Endothelial cell of umbilical vein (primary cell): ENCODE measurements around the gene ABHD13. TPM values are rescaled to one million over a fixed set of nuclear protein-coding genes. Genes with fewer than 3 reads are reported as not detected.

Source experiments
- BruUV-seq: library from RNA; stranded (reverse); fragments of 400-500 nt; replicated peaks from 2 replicates; lab custom pipeline; 2021; lab: Mats Ljungman, UMichigan
- CTCF ChIA-PET: fragments of 300-600, 350-600 bp; sonication (Branson Sonifier 250); formaldehyde crosslinking; loops from one replicate; lab custom pipeline; 2021; ENCODE audit warnings: antibody characterized with exemption, inconsistent platforms; lab: Charles Lee
- POLR2A ChIA-PET: fragments of 300-600, 350-600 bp; sonication (Branson Sonifier 250); formaldehyde crosslinking; loops from one replicate; lab custom pipeline; 2021; ENCODE audit warnings: antibody characterized with exemption, inconsistent platforms; lab: Charles Lee
- DNase-seq: peaks from one replicate; pipeline ENCODE4 v3.0.0-alpha.2; 2011; ENCODE audit warnings: low read depth, low spot score
- FAIRE-seq: peaks from 2 replicates; lab custom pipeline; 2011; peaks lifted over from hg19 to GRCh38; lab: Jason Lieb, UNC
- H2AFZ ChIP-seq: 2 replicates; pipeline ENCODE4 v1.6.0; 2012; ENCODE audit warnings: low read depth, low read length, control low read depth, inconsistent platforms
- H3K27ac ChIP-seq: 2 replicates; pipeline ENCODE4 v1.5.1; 2011; ENCODE audit warnings: low read depth, mild to moderate bottlenecking, control low read depth, low read length, moderate library complexity; ENCODE audit not compliant: insufficient read depth
- H3K27me3 ChIP-seq, 2 experiments: 2 replicates each; pipeline versions ENCODE4 v1.6.0 to v1.6.1; 2011; ENCODE audit warnings: low read length in 2 of 2, mixed read lengths in 1 of 2; ENCODE audit not compliant: control insufficient read depth in 2 of 2, insufficient read depth in 2 of 2
- H3K36me3 ChIP-seq, 2 experiments: 2 replicates in 1 of 2; 3 replicates in 1 of 2; pipeline ENCODE4 v1.5.1; 2011; ENCODE audit warnings: low read length in 2 of 2, mild to moderate bottlenecking in 1 of 2, moderate library complexity in 1 of 2; ENCODE audit not compliant: control insufficient read depth in 2 of 2, insufficient read depth in 2 of 2; ENCODE audit errors: extremely low read depth in 1 of 2
- H3K4me1 ChIP-seq: 3 replicates; pipeline ENCODE4 v1.5.1; 2011; ENCODE audit warnings: mild to moderate bottlenecking, low read length; ENCODE audit not compliant: control insufficient read depth, insufficient read depth; ENCODE audit errors: extremely low read depth
- H3K4me2 ChIP-seq: 2 replicates; pipeline ENCODE4 v1.6.1; 2011; ENCODE audit warnings: low read length, control low read depth, mixed read lengths; ENCODE audit not compliant: insufficient read depth
- H3K4me3 ChIP-seq, 3 experiments: fragments of 200-600 bp in 1 of 3; sonication (generic), shearing (Covaris generic) in 1 of 3; replicated peaks in 1 of 3; 2 replicates each; pipeline ENCODE4 v1.5.1; 2011 to 2016; ENCODE audit warnings: control low read depth in 3 of 3, low read length in 3 of 3, mild to moderate bottlenecking in 2 of 3, inconsistent platforms in 1 of 3, low read depth in 1 of 3, moderate library complexity in 1 of 3; ENCODE audit not compliant: insufficient read depth in 1 of 3
- H3K79me2 ChIP-seq: 2 replicates; pipeline ENCODE4 v1.6.0; 2012; ENCODE audit warnings: low read length, inconsistent platforms; ENCODE audit not compliant: control insufficient read depth, insufficient read depth
- H3K9ac ChIP-seq: replicated peaks from 2 replicates; pipeline ENCODE3; 2011; ENCODE audit warnings: low read length, control low read depth; ENCODE audit not compliant: insufficient read depth; ENCODE audit errors: extremely low read depth
- H3K9me1 ChIP-seq: replicated peaks from 3 replicates; pipeline ENCODE4 v1.6.0; 2011; ENCODE audit warnings: mild to moderate bottlenecking, low read length; ENCODE audit not compliant: control insufficient read depth, insufficient read depth; ENCODE audit errors: extremely low read depth
- H3K9me3 ChIP-seq: replicated peaks from 2 replicates; pipeline ENCODE4 v1.5.1; 2012; ENCODE audit warnings: low read length, inconsistent platforms; ENCODE audit not compliant: control insufficient read depth, insufficient read depth
- H4K20me1 ChIP-seq: replicated peaks from 2 replicates; pipeline ENCODE3; 2011; ENCODE audit warnings: mild to moderate bottlenecking, low read length; ENCODE audit not compliant: control insufficient read depth, insufficient read depth; ENCODE audit errors: extremely low read depth
- EZH2 ChIP-seq: IDR thresholded peaks from 2 replicates; pipeline ENCODE4 v1.6.1; 2012; ENCODE audit warnings: borderline replicate concordance, low read depth, mild to moderate bottlenecking, moderate library complexity, low read length, inconsistent platforms; ENCODE audit not compliant: severe bottlenecking
- FOS ChIP-seq: IDR thresholded peaks from 2 replicates; pipeline ENCODE4 v1.6.1; 2011; ENCODE audit warnings: mild to moderate bottlenecking, low read length, moderate library complexity, borderline replicate concordance; ENCODE audit not compliant: insufficient read depth
- GATA2 ChIP-seq: IDR thresholded peaks from 2 replicates; pipeline ENCODE4 v1.7.0; 2011; ENCODE audit warnings: low read depth, mild to moderate bottlenecking, moderate library complexity, mixed read lengths, low read length; ENCODE audit not compliant: insufficient read length, insufficient read depth
- JUN ChIP-seq: IDR thresholded peaks from 2 replicates; pipeline ENCODE4 v1.6.1; 2011; ENCODE audit warnings: borderline replicate concordance, low read depth; ENCODE audit not compliant: insufficient read length, insufficient read depth
- MYC ChIP-seq: IDR thresholded peaks from one replicate; pipeline ENCODE4 v1.6.1; 2011; ENCODE audit warnings: mild to moderate bottlenecking, low read depth, low read length
- POLR2A ChIP-seq: IDR thresholded peaks from 2 replicates; pipeline ENCODE4 v1.6.1; 2012; ENCODE audit warnings: low read depth, mild to moderate bottlenecking, control low read depth, low read length
- POLR2AphosphoS5 ChIP-seq: IDR thresholded peaks from 2 replicates; pipeline ENCODE4 v1.6.1; 2012; ENCODE audit warnings: low read depth, mild to moderate bottlenecking, control low read depth, low read length, moderate library complexity; ENCODE audit not compliant: insufficient read depth
- dilution Hi-C: fragments of 300-500 bp; cut with MboI; formaldehyde crosslinking; loops from one replicate; pipeline ENCODE4 v1.15.0; 2019; ENCODE audit warnings: low sequenced_read_pairs; ENCODE audit not compliant: extremely low pct_ligation_motif_present
- intact Hi-C: fragments of 100-400 bp; cut with micrococcal nuclease; formaldehyde crosslinking; loops from one replicate; pipeline ENCODE4 v1.10.0; 2022
- polyA plus RNA-seq, 4 experiments: library from polyadenylated mRNA; depleted of rRNA in 3 of 4; stranded (reverse) in 3 of 4; unstranded in 1 of 4; fragments of >200 nt; gene quantifications; 2 replicates each; pipeline versions ENCODE4 v1.2.1 to v1.2.3, GENCODE V29; 2011 to 2012; ENCODE audit warnings: missing spikeins in 1 of 4
- total RNA-seq: library from RNA; stranded (reverse); gene quantifications from 2 replicates; pipeline ENCODE4 v1.2.3, GENCODE V29; 2021
- TF ChIP-seq, protein P1 (sequence below): IDR thresholded peaks from 2 replicates; pipeline ENCODE4 v1.6.1; 2011; ENCODE audit not compliant: insufficient read depth, insufficient read length
- TF ChIP-seq, protein P2 (sequence below), 2 donors: IDR thresholded peaks; 1 replicate in 1 of 2; 2 replicates in 1 of 2; pipeline ENCODE4 v1.5.1; 2011; ENCODE audit warnings: low read length in 2 of 2, mild to moderate bottlenecking in 2 of 2, moderate library complexity in 2 of 2, control low read depth in 1 of 2, inconsistent platforms in 1 of 2, low read depth in 1 of 2; ENCODE audit not compliant: insufficient read depth in 1 of 2; ENCODE audit errors: extremely low read depth in 1 of 2

Gene ABHD13
- total and polyA plus RNA-seq, 2 donors (not counting 3 experiments of a cell fraction or from before 2014, with no cell fraction given): 3.9 to 7.2 TPM

- no TSS peak for BruUV-seq
- intact Hi-C loops (no loop called here), dilution Hi-C loops (no loop called here)
- no peak overlapping the region for H3K27ac ChIP-seq
- TF ChIP-seq, protein P1, sequence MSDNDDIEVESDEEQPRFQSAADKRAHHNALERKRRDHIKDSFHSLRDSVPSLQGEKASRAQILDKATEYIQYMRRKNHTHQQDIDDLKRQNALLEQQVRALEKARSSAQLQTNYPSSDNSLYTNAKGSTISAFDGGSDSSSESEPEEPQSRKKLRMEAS: no peak
- TF ChIP-seq JUN: no peak
- no peak for TF ChIP-seq GATA2
- TF ChIP-seq, protein P2, sequence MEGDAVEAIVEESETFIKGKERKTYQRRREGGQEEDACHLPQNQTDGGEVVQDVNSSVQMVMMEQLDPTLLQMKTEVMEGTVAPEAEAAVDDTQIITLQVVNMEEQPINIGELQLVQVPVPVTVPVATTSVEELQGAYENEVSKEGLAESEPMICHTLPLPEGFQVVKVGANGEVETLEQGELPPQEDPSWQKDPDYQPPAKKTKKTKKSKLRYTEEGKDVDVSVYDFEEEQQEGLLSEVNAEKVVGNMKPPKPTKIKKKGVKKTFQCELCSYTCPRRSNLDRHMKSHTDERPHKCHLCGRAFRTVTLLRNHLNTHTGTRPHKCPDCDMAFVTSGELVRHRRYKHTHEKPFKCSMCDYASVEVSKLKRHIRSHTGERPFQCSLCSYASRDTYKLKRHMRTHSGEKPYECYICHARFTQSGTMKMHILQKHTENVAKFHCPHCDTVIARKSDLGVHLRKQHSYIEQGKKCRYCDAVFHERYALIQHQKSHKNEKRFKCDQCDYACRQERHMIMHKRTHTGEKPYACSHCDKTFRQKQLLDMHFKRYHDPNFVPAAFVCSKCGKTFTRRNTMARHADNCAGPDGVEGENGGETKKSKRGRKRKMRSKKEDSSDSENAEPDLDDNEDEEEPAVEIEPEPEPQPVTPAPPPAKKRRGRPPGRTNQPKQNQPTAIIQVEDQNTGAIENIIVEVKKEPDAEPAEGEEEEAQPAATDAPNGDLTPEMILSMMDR (IDR thresholded peaks at IDR 0.05; ENCODE audit: extremely low read depth in 1 of 2, insufficient read depth in 1 of 2, low read depth in 1 of 2, low read length in 2 of 2): no peak
- no peak for TF ChIP-seq POLR2A
- no peak for TF ChIP-seq MYC
- no peak overlapping the region for H3K4me3 ChIP-seq
- no peak overlapping the region for H3K4me2 ChIP-seq
- H2AFZ ChIP-seq: no peak overlapping the region
- no peaks in the 10 kb centered on the region for H3K9me1 ChIP-seq
- no peaks in the 10 kb centered on the region for H3K9me3 ChIP-seq
- FAIRE-seq (no peak), DNase-seq (no peak)
- ChIA-PET CTCF (no interaction called here), POLR2A (no interaction called here)
- H3K36me3 ChIP-seq: no peaks in the 10 kb centered on the region
- no peaks in the 10 kb centered on the region for H3K27me3 ChIP-seq
- no peaks in the 10 kb centered on the region for H3K4me1 ChIP-seq
- no peaks in the 10 kb centered on the region for H3K79me2 ChIP-seq
- no peaks in the 10 kb centered on the region for H4K20me1 ChIP-seq
- no peak overlapping the region for H3K9ac ChIP-seq
These were observed 23.7 kb upstream of the ABHD13 start for GRCh38 chr13:108194435-108194936.

DNA sequence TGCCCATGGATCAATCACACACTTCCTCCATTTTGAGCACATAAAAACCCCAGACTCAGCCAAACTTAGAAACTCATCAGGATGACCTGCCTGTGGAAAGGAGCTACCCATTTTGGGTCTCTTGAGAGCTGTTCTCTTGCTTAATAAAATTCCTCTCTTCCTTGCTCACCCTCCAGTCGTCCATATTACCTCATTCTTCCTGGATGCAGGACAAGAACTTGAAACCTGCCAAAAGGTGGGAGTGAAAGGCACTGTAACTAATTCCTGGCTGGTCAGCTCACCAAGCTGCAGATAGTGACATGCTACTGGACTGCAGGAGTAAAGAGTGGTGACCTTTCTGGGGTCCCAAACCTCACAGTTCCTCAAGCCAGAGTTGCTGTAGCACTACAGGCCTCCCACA lies 23.0 kb upstream of the ABHD13 start:
- Histone ChIP-seq H3K9ac (no peak overlapping the region), H4K20me1 (no peaks in the 10 kb centered on the region), H2AFZ (no peak overlapping the region), H3K36me3 (no peaks in the 10 kb centered on the region), H3K9me1 (no peaks in the 10 kb centered on the region), H3K27ac (no peak overlapping the region), H3K4me2 (no peak overlapping the region), H3K79me2 (no peaks in the 10 kb centered on the region), H3K27me3 (no peaks in the 10 kb centered on the region), H3K4me1 (no peaks in the 10 kb centered on the region), H3K4me3 (no peak overlapping the region), H3K9me3 (no peaks in the 10 kb centered on the region)
- DNase-seq (no peak), FAIRE-seq (no peak)
- POLR2A ChIA-PET: no interaction called here
- dilution Hi-C loops: no loop called here
- TF ChIP-seq, protein P2 (IDR thresholded peaks at IDR 0.05; ENCODE audit: extremely low read depth in 1 of 2, insufficient read depth in 1 of 2, low read depth in 1 of 2, low read length in 2 of 2): no peak
- TF ChIP-seq GATA2: no peak
- TF ChIP-seq, protein P1: no peak
- TF ChIP-seq JUN: no peak
- TF ChIP-seq EZH2: no peak
- no peak for TF ChIP-seq MYC
- no peak for TF ChIP-seq POLR2A
- TF ChIP-seq POLR2AphosphoS5: no peak
- no peak for TF ChIP-seq FOS
- BruUV-seq: no TSS peak
- CTCF ChIA-PET: no interaction called here
- intact Hi-C loops: no loop called here
